ENCODE results near the gene ASXL2.

The ASXL2 gene

GRCh38 chr2:25738383-25739343 is 139.6 kb downstream of the ASXL2 start:
- no peak overlapping the region for H3K4me3 ChIP-seq (ENCODE audit: insufficient read length, low read depth)
- no peaks in the 10 kb centered on the region for H3K9me3 ChIP-seq (ENCODE audit: insufficient read depth, low read length)
- H3K4me1 ChIP-seq (ENCODE audit: insufficient read depth, insufficient read length): peaks cover under 1% of the 10 kb centered on the region
- TF ChIP-seq SUZ12 (IDR thresholded peaks at IDR 0.05; ENCODE audit: extremely low read depth, insufficient read depth, insufficient read length) (no peak), ZNF274 (IDR thresholded peaks at IDR 0.05; ENCODE audit: low read depth, low read length) (no peak), YY1 (IDR thresholded peaks at IDR 0.05; ENCODE audit: insufficient read depth, insufficient read length) (no peak)
- H3K27me3 ChIP-seq (ENCODE audit: insufficient read depth, insufficient read length): no peaks in the 10 kb centered on the region
- H3K9ac ChIP-seq (ENCODE audit: insufficient read length, low read depth): no peak overlapping the region
- DNase-seq (ENCODE audit: low read depth, low spot score): no peak
- H3K36me3 ChIP-seq (ENCODE audit: insufficient read depth, insufficient read length, low read length): peaks cover 18% of the 10 kb centered on the region

GRCh38 chr2:25736899-25737515 is 141.3 kb downstream of the ASXL2 start:
- Histone ChIP-seq H3K9ac (ENCODE audit: insufficient read length, low read depth) (no peak overlapping the region), H3K4me3 (ENCODE audit: insufficient read length, low read depth) (no peak overlapping the region), H3K36me3 (ENCODE audit: insufficient read depth, insufficient read length, low read length) (peaks cover 7% of the 10 kb centered on the region), H3K4me1 (ENCODE audit: insufficient read depth, insufficient read length) (no peaks in the 10 kb centered on the region), H3K27me3 (ENCODE audit: insufficient read depth, insufficient read length) (no peaks in the 10 kb centered on the region), H3K9me3 (ENCODE audit: insufficient read depth, low read length) (no peaks in the 10 kb centered on the region)
- no peak for TF ChIP-seq SUZ12 (IDR thresholded peaks at IDR 0.05; ENCODE audit: extremely low read depth, insufficient read depth, insufficient read length)
- no peak for DNase-seq (ENCODE audit: low read depth, low spot score)

DNA sequence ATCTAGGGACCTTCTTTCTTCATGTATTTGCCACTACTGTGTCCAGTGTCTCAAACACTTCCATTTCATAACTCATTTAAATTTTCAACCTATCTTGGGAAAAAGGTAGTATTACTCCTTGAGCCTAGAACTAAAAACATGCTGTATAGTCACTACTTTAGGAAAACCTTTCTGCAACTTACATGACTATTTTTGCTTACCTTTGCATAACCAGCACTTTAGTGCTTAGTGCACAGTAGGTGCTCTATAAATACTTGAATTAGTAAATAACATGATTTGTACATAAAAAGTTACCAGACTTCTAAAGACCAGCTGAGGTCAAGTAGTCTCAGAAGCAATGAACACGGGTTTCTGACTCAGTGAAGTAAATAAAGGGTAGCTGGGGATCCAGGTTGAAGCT is 142.5 kb downstream of the ASXL2 start:
- Histone ChIP-seq H3K9me3 (ENCODE audit: insufficient read depth, low read length) (no peaks in the 10 kb centered on the region), H3K9ac (ENCODE audit: insufficient read length, low read depth) (no peak overlapping the region), H3K36me3 (ENCODE audit: insufficient read depth, insufficient read length, low read length) (peaks cover 2% of the 10 kb centered on the region), H3K4me1 (ENCODE audit: insufficient read depth, insufficient read length) (no peaks in the 10 kb centered on the region), H3K27me3 (ENCODE audit: insufficient read depth, insufficient read length) (no peaks in the 10 kb centered on the region), H3K4me3 (ENCODE audit: insufficient read length, low read depth) (no peak overlapping the region)
- DNase-seq (ENCODE audit: low read depth, low spot score): no peak
- TF ChIP-seq ZNF274 (IDR thresholded peaks at IDR 0.05; ENCODE audit: low read depth, low read length): no peak

GRCh38 chr2:25728559-25728958 is 149.7 kb downstream of the ASXL2 start:
- TF ChIP-seq ZNF274 (IDR thresholded peaks at IDR 0.05; ENCODE audit: low read depth, low read length): no peak
- H3K9ac ChIP-seq (ENCODE audit: insufficient read length, low read depth): no peak overlapping the region
- H3K4me3 ChIP-seq (ENCODE audit: insufficient read length, low read depth): no peak overlapping the region
- no peaks in the 10 kb centered on the region for H3K27me3 ChIP-seq (ENCODE audit: insufficient read depth, insufficient read length)
- no peaks in the 10 kb centered on the region for H3K36me3 ChIP-seq (ENCODE audit: insufficient read depth, insufficient read length, low read length)
- no peak for DNase-seq (ENCODE audit: low read depth, low spot score)
- no peaks in the 10 kb centered on the region for H3K9me3 ChIP-seq (ENCODE audit: insufficient read depth, low read length)
- H3K4me1 ChIP-seq (ENCODE audit: insufficient read depth, insufficient read length): no peaks in the 10 kb centered on the region

DNA sequence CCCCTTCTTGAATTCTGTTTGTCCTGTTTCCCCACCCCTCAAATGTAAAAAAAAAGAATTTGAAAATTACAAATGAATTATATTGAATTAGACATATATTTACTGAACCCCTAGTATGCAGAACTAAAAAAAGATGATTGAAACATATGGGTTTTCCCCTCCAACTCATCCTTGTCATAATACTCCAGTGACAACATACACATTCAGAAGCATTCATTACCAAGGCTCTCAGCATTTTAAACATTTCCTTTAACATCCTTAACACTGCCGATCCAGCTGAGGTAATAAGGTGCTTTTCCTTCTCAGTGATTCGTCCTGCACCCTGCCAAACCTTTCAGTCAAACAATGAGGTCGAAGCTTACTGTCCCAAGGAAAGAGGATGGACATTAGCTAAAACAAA is 151.8 kb downstream of the ASXL2 start:
- H3K9ac ChIP-seq (ENCODE audit: insufficient read length, low read depth): no peak overlapping the region
- TF ChIP-seq ZNF274 (IDR thresholded peaks at IDR 0.05; ENCODE audit: low read depth, low read length) (no peak), YY1 (IDR thresholded peaks at IDR 0.05; ENCODE audit: insufficient read depth, insufficient read length) (no peak), SUZ12 (IDR thresholded peaks at IDR 0.05; ENCODE audit: extremely low read depth, insufficient read depth, insufficient read length) (no peak)
- H3K36me3 ChIP-seq (ENCODE audit: insufficient read depth, insufficient read length, low read length): no peaks in the 10 kb centered on the region
- no peak overlapping the region for H3K4me3 ChIP-seq (ENCODE audit: insufficient read length, low read depth)
- H3K9me3 ChIP-seq (ENCODE audit: insufficient read depth, low read length): no peaks in the 10 kb centered on the region
- DNase-seq (ENCODE audit: low read depth, low spot score): no peak
- no peaks in the 10 kb centered on the region for H3K27me3 ChIP-seq (ENCODE audit: insufficient read depth, insufficient read length)
- H3K4me1 ChIP-seq (ENCODE audit: insufficient read depth, insufficient read length): no peaks in the 10 kb centered on the region

DNA sequence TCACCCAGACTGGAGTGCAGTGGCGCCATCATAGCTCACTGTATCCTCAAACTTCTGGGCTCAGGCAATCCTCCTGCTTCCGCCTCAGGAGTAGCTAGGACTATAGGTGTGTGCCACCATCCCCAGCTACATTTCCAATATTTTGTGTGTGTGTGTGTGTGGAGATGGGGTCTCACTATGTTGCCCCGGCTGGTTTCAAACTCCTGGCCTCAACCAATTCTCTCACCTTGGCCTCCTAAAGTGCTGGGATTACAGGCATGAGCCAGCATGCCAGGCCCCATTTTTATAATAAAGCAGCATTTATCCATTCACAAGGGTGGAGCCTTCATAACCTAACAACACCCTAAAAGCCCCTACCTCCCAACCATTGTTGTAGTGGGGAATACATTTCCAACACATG is 152.4 kb downstream of the ASXL2 start:
- no peaks in the 10 kb centered on the region for H3K36me3 ChIP-seq (ENCODE audit: insufficient read depth, insufficient read length, low read length)
- no peaks in the 10 kb centered on the region for H3K4me1 ChIP-seq (ENCODE audit: insufficient read depth, insufficient read length)
- no peaks in the 10 kb centered on the region for H3K9me3 ChIP-seq (ENCODE audit: insufficient read depth, low read length)
- no peak for DNase-seq (ENCODE audit: low read depth, low spot score)
- no peak overlapping the region for H3K4me3 ChIP-seq (ENCODE audit: insufficient read length, low read depth)
- no peak overlapping the region for H3K9ac ChIP-seq (ENCODE audit: insufficient read length, low read depth)
- no peaks in the 10 kb centered on the region for H3K27me3 ChIP-seq (ENCODE audit: insufficient read depth, insufficient read length)
- TF ChIP-seq ZNF274 (IDR thresholded peaks at IDR 0.05; ENCODE audit: low read depth, low read length): no peak
- TF ChIP-seq SUZ12 (IDR thresholded peaks at IDR 0.05; ENCODE audit: extremely low read depth, insufficient read depth, insufficient read length): no peak
- no peak for TF ChIP-seq YY1 (IDR thresholded peaks at IDR 0.05; ENCODE audit: insufficient read depth, insufficient read length)

DNA sequence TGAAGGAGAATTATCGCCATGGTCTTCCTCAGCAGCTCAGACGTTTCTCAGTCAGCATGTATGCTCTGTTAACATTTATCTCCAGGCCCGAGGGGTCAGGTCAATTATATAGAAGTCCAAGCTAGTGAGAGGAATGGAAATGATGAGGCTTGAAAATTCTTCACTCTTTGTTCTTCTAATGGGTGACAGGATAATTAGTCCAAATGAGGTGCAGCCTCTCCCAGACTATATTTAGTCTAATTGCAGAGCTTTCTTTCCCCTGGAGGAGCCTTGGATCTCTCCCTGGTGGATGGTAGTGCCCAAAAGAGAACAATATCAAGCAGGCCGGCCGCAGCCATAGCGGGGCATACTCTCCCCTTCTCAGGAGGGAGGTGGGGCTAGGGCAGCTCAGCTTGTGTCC is 153.5 kb downstream of the ASXL2 start:
- Histone ChIP-seq H3K9me3 (ENCODE audit: insufficient read depth, low read length) (no peaks in the 10 kb centered on the region), H3K9ac (ENCODE audit: insufficient read length, low read depth) (no peak overlapping the region), H3K27me3 (ENCODE audit: insufficient read depth, insufficient read length) (no peaks in the 10 kb centered on the region), H3K4me1 (ENCODE audit: insufficient read depth, insufficient read length) (no peaks in the 10 kb centered on the region), H3K36me3 (ENCODE audit: insufficient read depth, insufficient read length, low read length) (no peaks in the 10 kb centered on the region), H3K4me3 (ENCODE audit: insufficient read length, low read depth) (no peak overlapping the region)
- no peak for TF ChIP-seq YY1 (IDR thresholded peaks at IDR 0.05; ENCODE audit: insufficient read depth, insufficient read length)
- TF ChIP-seq ZNF274 (IDR thresholded peaks at IDR 0.05; ENCODE audit: low read depth, low read length): no peak
- TF ChIP-seq SUZ12 (IDR thresholded peaks at IDR 0.05; ENCODE audit: extremely low read depth, insufficient read depth, insufficient read length): no peak
- no peak for DNase-seq (ENCODE audit: low read depth, low spot score)

Measured in NT2/D1 (cell line).